Type B pancreatic cell (in vitro differentiated cells): Measurements from ENCODE around the gene ITPRID1. TPM values are rescaled to one million over a fixed set of nuclear protein-coding genes. Genes with fewer than 3 reads are reported as not detected.
"Not testable (repeated sequence)": the region's sequence is repeated elsewhere in the genome, so short reads cannot be mapped to it uniquely, and the experiment has no call there.

ENCODE experiments used
- DNase-seq: peaks from one replicate; pipeline ENCODE4 v3.0.0; 2021; ENCODE audit warnings: mixed read lengths; ENCODE audit not compliant: unreplicated experiment; ENCODE audit errors: extremely low spot score
- H3K27ac Mint-ChIP-seq: 2 replicates; pipeline ENCODE4 v1.8.0; 2021; ENCODE audit warnings: mild to moderate bottlenecking, mixed read lengths
- H3K27me3 Mint-ChIP-seq: 2 replicates; pipeline ENCODE4 v1.8.0; 2021; ENCODE audit warnings: mixed read lengths
- H3K36me3 Mint-ChIP-seq: 2 replicates; pipeline ENCODE4 v1.8.0; 2021; ENCODE audit warnings: mixed read lengths
- H3K4me1 Mint-ChIP-seq: one replicate; pipeline ENCODE4 v1.8.0; 2021; ENCODE audit warnings: mixed read lengths; ENCODE audit not compliant: unreplicated experiment
- H3K4me3 Mint-ChIP-seq: 2 replicates; pipeline ENCODE4 v1.8.0; 2021; ENCODE audit warnings: mild to moderate bottlenecking, mixed read lengths
- H3K9me3 Mint-ChIP-seq: 2 replicates; pipeline ENCODE4 v1.8.0; 2021; ENCODE audit warnings: mixed read lengths
- total RNA-seq: library from RNA; stranded (reverse); gene quantifications from 2 replicates; pipeline ENCODE4 v1.2.1, GENCODE V29; 2021; ENCODE audit warnings: low replicate concordance
- TF ChIP-seq, protein P1 (sequence below): fragments of 200-600 bp; sonication (generic); conservative IDR thresholded peaks from 2 replicates; pipeline ENCODE4 v1.5.0; 2021; ENCODE audit warnings: antibody characterized with exemption, mild to moderate bottlenecking

Gene ITPRID1
- total RNA-seq, 1 donor from 2014 or later: 0.14 TPM

DNA sequence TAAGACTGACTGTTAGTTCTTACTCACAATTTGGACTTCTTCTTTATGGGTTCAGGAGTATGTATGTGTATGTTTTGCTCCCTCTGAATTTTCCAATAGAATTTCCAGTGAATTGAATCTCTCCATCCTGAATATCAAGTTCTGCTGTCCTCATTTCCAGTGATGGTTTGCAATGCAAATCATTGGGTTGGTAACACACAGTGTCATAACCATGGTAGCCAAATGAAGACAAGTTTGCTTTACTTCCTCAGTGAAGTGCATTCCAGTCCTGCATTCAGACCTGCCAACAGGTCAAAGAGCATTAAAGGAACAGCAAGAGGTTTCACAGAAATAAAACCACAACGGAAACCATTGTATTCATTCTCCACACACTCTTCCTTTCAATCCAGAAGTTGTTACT, 15.2 kb downstream of the ITPRID1 start:
- Mint-ChIP-seq H3K4me3 (no peak overlapping the region), H3K27ac (no peak overlapping the region), H3K9me3 (no peaks in the 10 kb centered on the region), H3K36me3 (no peaks in the 10 kb centered on the region), H3K27me3 (no peaks in the 10 kb centered on the region), H3K4me1 (no peaks in the 10 kb centered on the region)
- TF ChIP-seq, protein P1, sequence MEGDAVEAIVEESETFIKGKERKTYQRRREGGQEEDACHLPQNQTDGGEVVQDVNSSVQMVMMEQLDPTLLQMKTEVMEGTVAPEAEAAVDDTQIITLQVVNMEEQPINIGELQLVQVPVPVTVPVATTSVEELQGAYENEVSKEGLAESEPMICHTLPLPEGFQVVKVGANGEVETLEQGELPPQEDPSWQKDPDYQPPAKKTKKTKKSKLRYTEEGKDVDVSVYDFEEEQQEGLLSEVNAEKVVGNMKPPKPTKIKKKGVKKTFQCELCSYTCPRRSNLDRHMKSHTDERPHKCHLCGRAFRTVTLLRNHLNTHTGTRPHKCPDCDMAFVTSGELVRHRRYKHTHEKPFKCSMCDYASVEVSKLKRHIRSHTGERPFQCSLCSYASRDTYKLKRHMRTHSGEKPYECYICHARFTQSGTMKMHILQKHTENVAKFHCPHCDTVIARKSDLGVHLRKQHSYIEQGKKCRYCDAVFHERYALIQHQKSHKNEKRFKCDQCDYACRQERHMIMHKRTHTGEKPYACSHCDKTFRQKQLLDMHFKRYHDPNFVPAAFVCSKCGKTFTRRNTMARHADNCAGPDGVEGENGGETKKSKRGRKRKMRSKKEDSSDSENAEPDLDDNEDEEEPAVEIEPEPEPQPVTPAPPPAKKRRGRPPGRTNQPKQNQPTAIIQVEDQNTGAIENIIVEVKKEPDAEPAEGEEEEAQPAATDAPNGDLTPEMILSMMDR: no peak
- no peak for DNase-seq

GRCh38 chr7:31540651-31541185, 26.8 kb downstream of the ITPRID1 start:
- not testable (repeated sequence) for H3K4me1 Mint-ChIP-seq, H3K9me3 Mint-ChIP-seq, H3K36me3 Mint-ChIP-seq, H3K4me3 Mint-ChIP-seq, H3K27ac Mint-ChIP-seq, H3K27me3 Mint-ChIP-seq, DNase-seq

GRCh38 chr7:31545549-31545948, 31.7 kb downstream of the ITPRID1 start:
- no peaks in the 10 kb centered on the region for H3K27me3 Mint-ChIP-seq
- H3K4me1 Mint-ChIP-seq: peaks cover 15% of the 10 kb centered on the region
- no peak overlapping the region for H3K4me3 Mint-ChIP-seq
- H3K36me3 Mint-ChIP-seq: no peaks in the 10 kb centered on the region
- DNase-seq: no peak
- H3K9me3 Mint-ChIP-seq: no peaks in the 10 kb centered on the region
- no peak overlapping the region for H3K27ac Mint-ChIP-seq
- TF ChIP-seq, protein P1: no peak

DNA sequence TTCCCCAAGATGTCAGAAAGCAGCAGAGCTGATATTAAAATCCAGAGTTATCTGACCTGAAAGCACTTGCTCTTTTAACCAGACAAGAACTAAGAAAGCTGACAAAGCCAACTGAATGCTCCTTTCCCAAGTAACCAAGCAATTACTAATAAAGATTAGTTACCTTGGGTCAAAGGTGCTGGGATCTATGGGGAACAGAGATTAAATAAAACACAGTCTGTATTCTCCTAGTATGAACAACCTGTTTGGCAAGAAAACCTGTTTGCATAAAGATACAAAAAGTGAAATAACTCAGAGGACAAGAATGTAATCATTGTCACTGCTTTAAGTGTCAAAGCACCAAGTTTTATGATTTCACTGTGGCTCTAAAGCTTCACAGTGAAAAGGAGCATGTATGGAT, 35.7 kb downstream of the ITPRID1 start:
- Mint-ChIP-seq H3K4me1 (peaks cover 15% of the 10 kb centered on the region), H3K27ac (peak overlapping the region; percentile 13), H3K27me3 (no peaks in the 10 kb centered on the region), H3K9me3 (no peaks in the 10 kb centered on the region), H3K36me3 (no peaks in the 10 kb centered on the region), H3K4me3 (peak overlapping the region; percentile 19)
- TF ChIP-seq, protein P1: no peak
- DNase-seq: no peak

DNA sequence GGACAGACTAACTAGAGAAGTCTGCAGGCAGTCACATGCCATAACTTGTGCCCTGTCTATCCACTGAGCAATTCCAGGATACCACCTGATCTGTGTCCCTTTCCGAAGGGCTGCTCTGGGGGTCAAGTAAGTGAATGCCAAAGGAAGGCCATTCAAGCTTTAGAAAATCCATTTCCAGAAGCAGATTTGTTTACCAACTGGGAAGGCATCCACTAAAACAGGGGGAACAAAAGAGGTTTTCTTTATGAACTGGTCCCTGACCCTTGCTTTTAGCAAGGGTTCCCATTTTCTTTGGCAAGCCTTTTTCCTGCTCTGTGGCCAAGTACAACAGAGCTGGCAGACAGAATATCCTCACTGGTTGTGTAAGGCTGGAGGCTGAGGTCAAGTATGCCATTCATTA, 36.5 kb downstream of the ITPRID1 start:
- Mint-ChIP-seq H3K36me3 (no peaks in the 10 kb centered on the region), H3K4me1 (peaks cover 15% of the 10 kb centered on the region), H3K4me3 (no peak overlapping the region), H3K27me3 (no peaks in the 10 kb centered on the region), H3K9me3 (no peaks in the 10 kb centered on the region), H3K27ac (peak overlapping the region; percentile 13)
- no peak for DNase-seq
- TF ChIP-seq, protein P1: no peak

GRCh38 chr7:31553661-31554081, 39.8 kb downstream of the ITPRID1 start:
- no peaks in the 10 kb centered on the region for H3K36me3 Mint-ChIP-seq
- no peak for DNase-seq
- H3K27ac Mint-ChIP-seq: no peak overlapping the region
- no peaks in the 10 kb centered on the region for H3K9me3 Mint-ChIP-seq
- TF ChIP-seq, protein P1: no peak
- H3K4me3 Mint-ChIP-seq: no peak overlapping the region
- peaks cover 3% of the 10 kb centered on the region for H3K27me3 Mint-ChIP-seq
- peaks cover 15% of the 10 kb centered on the region for H3K4me1 Mint-ChIP-seq
